HG02623 (cell line): ENCODE data around the gene ZNF428.
"Not testable (repeated sequence)": the region's sequence is repeated elsewhere in the genome, so short reads cannot be mapped to it uniquely, and the experiment has no call there.

ENCODE experiments used
- ATAC-seq: cut with Tn5 transposase; IDR thresholded peaks from one replicate; pipeline ENCODE4 v1.9.1; 2021; ENCODE audit warnings: moderate library complexity; ENCODE audit not compliant: unreplicated experiment

Gene ZNF428

GRCh38 chr19:43640424-43640757 is 21.0 kb upstream of the ZNF428 start:
- no peak for ATAC-seq

DNA sequence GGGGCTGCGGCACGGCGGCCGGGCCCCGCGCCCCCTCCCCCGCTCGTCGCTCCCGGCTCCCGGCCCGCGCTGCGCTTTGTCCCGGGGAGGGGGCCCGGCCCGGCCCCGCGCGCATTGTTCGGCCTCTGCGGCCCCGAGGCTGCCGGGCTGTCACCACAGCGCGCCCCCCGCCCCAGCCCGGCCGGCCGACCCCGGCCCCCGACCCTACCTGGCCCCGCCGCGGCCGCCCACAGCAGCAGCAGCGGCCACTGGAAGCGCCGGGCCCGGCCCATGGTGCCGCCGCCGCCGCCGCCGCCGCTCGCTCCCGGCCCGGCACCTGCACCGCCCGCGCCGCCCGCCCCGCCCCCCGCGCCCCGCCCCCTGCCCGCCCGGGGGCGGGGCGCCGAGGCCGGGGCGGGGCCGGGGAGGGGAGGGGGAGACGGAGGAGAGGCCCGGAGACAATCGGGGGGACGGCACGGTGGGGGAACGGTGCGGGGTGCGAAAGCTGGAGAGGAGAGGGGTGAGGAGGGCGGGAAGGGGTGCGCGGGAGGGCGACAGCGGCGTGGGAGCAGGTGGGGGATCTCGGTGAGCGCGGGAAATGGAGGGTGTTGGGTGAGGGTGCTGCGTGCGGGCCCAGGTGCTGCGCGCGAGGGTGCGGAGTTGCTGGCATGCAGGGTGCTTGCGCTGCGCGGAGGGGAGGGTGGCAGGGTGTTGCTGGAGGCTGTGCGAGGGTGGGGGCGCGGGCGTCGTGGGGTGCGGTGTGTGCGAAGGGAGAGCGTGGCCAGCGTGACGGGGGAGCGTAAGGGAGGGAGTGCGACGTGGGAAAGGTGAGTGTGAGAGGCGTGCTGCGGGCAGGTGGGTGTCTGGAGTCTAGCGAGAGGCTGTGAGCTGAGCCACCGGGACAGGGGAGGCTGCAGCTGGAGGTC is 20.3 kb upstream of the ZNF428 start, which contains the start of gene CADM4:
TSS of gene CADM4 (minus strand) at position 332 of the 905 bp plus-strand sequence. CDS start at position 272, 60 bp downstream.
- ATAC-seq: no peak

DNA sequence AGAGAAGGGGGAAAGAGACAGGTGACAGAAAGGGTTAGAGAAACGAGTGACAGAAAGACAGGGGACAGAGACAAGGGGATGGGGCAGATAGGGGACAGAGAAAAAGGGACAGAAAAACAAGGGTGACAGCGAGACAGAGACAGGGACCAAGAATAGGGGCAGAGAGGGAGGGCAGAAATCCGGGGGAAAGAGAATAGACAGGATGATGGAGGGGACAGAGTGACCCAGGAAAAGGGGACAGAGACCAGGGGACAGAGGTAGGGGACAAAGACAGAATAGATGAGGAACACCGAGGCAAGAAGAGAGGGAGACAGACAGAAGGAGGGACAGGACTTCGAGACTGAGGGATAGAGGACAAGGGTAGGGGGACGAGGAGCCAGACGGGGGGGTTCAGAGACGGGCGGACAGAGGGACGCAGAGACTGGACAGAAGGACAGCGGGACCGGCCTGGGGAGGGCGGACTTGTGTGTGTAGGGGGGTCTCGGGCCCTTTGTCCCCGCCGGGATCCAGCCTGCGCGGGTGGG is 19.6 kb upstream of the ZNF428 start:
- no peak for ATAC-seq

- no peak for ATAC-seq
These were observed 19.0 kb upstream of the ZNF428 start for GRCh38 chr19:43638214-43638994.

- no peak for ATAC-seq
These were observed 16.8 kb upstream of the ZNF428 start for GRCh38 chr19:43636121-43636683.

- ATAC-seq: not testable (repeated sequence)
These were observed 16.1 kb upstream of the ZNF428 start for GRCh38 chr19:43635561-43635940.

DNA sequence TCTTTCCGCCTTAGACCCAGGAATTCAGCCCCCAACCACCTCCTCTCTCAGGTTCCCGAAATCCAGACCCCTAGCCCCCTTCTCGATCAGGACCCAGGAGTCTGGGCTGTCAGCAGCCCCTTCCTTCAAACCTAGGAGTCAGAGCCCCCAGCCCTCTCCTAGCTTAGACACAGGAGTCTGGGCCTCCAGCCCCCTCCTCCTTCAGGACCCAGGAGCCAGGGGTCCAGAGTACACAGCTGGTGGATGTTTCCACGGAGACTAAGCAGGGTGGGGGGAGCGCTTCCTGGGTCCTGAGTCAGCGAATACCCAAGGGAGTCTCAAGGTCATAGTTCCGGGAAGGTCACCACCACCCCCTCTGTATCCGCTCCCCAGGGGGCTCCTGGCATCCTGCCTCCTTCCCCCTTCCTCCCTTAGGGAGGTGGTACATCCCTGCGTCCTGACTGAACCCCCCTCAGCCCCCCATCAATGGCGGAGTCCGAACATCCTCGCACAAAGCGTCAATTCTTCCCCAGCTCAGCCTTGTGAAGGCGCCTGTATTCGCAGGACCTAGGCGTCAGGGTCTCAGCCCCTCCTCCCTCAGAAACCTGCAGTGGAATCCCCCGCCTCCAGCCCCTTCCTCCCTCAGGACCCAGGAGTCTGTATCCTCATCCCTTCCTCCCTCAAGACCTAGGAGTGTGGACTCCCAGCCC is 15.6 kb upstream of the ZNF428 start:
- ATAC-seq: no peak

- no peak for ATAC-seq
These were observed 15.1 kb upstream of the ZNF428 start for GRCh38 chr19:43634506-43634871.

DNA sequence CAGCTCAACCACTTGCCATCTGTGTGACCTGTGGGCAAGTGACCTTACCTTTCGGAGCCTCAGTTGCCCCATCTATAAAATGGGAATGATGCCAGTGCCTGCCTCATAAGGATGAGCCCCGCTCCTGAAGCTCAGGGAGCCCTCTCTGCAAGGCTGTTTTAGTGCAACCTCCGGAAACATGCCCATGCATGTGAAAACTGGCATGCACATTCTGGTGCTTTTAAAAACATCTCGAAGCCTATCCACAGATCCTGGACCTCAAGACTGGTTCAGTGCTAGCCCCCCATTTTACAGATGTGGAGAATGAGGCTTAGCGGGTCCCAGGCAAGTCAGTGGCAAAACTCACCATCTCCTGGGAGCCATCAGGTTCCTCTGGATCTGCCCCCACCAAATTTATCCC is 14.6 kb upstream of the ZNF428 start:
- no peak for ATAC-seq

DNA sequence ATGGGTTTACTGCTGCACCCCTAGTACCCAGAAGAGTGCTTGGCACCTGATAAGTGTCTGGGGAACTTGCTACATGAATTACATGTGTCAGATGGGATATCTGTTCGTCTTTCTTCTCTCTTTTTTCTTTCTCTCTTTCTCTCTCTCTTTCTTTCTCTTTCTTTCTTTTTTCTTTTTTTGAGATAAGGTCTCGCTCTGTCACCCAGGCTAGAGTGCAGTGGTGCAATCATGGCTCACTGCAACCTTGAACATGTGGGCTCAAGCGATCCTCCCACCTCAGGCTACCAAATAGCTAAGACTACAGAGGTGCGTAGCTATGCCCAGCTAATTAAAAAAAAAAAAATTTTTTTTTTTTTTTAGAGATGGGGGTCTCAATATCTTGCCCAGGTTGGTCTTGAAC is 14.1 kb upstream of the ZNF428 start:
- no peak for ATAC-seq

GRCh38 chr19:43631491-43631890 is 12.1 kb upstream of the ZNF428 start:
- ATAC-seq: no peak

- no peak for ATAC-seq
These were observed 9.4 kb upstream of the ZNF428 start for GRCh38 chr19:43628646-43629326.

DNA sequence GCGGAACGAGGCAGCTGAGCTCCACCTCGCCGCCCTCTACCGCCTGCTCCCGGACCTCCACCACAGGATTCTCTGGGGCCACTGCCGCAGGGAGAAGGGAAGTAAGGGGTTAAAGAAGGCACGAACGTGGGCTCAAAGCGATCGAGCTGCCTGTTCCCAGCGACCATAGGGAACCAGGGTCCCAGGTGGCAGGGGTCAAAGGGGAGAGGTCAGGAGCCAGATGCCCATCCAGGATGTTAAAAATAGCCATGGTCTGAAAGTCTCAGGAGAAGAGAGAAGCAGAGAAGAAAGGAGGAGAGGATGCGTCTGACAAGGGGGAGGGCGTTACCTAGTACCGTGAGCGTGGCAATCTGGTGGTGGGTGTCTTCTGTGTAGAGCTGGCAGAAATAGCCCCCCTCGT is 7.4 kb upstream of the ZNF428 start:
- no peak for ATAC-seq

GRCh38 chr19:43625918-43626579 is 6.6 kb upstream of the ZNF428 start:
- ATAC-seq: no peak

DNA sequence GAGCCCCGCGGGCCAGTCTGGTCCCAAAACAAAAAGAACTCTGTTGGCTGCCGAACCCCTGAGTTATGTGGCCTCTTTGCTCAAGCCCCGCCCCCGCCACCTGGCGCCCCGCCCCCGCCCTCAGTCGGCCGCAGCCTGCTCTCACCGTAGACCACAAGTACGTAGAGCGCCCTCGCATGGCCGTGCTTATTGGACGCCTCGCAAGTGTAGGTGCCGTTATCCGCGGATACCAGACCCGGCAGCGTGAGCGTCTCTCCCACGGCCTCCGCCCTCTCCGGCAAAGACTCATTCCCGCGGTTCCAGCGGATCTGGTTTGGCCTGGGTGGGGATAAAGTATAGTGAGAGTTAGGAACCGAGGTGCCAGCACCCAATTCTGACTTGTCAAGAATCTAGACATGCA is 5.5 kb upstream of the ZNF428 start:
- no peak for ATAC-seq

DNA sequence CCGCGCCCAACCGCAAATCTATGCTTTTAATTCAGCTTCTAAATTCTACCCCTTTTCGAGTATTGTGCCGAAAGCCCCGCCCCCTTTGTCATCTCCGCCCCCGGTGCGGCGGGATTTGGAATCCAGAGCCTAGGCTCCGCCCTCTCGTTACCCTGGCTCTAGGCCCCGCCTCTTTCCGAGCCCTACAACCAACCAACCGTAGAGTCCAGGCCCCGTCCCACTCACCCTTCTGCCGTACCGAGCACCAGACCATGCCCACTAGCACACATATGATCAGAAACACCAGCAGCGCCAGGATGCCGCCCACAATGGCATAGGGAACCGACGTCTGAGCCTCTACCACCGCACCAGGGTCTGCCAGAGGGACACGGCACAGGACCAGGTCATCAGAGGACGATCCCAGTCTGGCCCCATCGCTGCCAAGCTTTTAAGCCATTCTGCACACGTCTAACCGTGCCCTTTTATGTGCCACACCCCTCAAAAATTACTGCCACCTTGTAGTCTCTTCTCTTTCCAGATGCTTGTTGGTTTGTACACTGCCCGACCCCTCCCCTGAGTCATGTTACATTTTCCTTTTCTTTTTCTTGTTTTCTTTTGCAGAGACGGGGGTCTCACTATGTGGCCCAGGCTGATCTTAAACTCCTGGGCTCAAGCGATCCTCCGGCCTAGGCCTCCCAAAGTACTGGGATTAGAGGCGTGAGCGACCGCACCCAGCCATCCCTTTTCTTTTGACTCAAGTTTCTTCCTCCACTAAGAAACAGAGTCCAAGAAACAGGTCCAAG is 4.7 kb upstream of the ZNF428 start:
- no peak for ATAC-seq

- no peak for ATAC-seq
These were observed 3.5 kb upstream of the ZNF428 start for GRCh38 chr19:43622956-43623355.

GRCh38 chr19:43622070-43622469 is 2.6 kb upstream of the ZNF428 start:
- ATAC-seq: no peak
